ENCODE results near the gene RBPJ. TPM values are rescaled to one million over a fixed set of nuclear protein-coding genes. Genes with fewer than 3 reads are reported as not detected.

RBPJ gene
- total RNA-seq, 1 donor from 2014 or later = 51.4 TPM

DNA sequence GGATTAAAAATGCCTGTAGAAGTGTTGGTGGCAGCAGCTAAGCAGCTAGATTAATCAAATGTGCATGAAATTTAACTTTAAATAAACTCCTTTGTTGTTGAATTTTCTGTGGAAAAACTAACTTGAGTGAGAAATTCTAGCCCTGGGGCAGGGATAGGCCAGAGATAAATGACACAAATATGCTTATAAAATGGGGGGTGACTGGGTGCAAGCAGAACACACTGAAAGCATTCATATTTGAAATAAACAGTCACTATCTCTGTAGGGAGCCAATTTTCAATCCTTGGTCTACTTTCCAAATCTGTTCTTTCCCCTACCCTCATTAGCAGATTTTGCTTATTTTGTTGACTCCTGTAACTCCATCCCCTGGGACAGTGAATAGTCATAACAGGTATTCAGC, 47.9 kb downstream of the RBPJ start:
- Mint-ChIP-seq H3K4me3 (no peak overlapping the region), H3K36me3 (ENCODE audit: low read depth) (peaks cover 20% of the 10 kb centered on the region), H3K27ac (no peak overlapping the region), H3K4me1 (peaks cover 17% of the 10 kb centered on the region), H3K27me3 (no peaks in the 10 kb centered on the region), H3K9me3 (no peaks in the 10 kb centered on the region)
- DNase-seq (no peak), ATAC-seq (ENCODE audit: low read depth) (no peak)
- TF ChIP-seq CTCF (IDR thresholded peaks at IDR 0.05) = no peak
- intact Hi-C loops (cut with micrococcal nuclease) = no loop called here
- ChIA-PET CTCF (no interaction called here), POLR2A (no interaction called here)

DNA sequence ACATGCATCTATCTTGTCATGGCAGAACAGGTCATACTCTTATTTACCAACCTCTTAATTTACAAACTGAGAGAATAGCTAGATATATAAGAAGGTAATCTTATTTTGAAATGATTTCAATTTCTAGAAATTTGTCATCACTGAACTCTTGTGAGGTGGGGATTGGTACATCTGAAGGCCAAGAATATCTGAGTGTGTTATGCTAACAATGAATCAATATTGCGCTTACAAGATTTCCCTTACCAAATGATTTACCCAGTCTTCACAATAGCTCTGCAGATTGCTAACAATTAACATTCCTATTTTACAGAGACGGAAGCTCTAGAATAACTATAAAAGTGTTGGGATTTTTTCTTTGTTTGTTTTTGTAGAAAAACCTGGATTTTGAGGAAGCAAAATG, 48.3 kb downstream of the RBPJ start:
- Mint-ChIP-seq H3K27ac (no peak overlapping the region), H3K36me3 (ENCODE audit: low read depth) (peaks cover 20% of the 10 kb centered on the region), H3K4me3 (no peak overlapping the region), H3K4me1 (peaks cover 17% of the 10 kb centered on the region), H3K9me3 (no peaks in the 10 kb centered on the region), H3K27me3 (no peaks in the 10 kb centered on the region)
- TF ChIP-seq CTCF (IDR thresholded peaks at IDR 0.05) = no peak
- DNase-seq (no peak), ATAC-seq (ENCODE audit: low read depth) (no peak)
- ChIA-PET POLR2A (no interaction called here), CTCF (no interaction called here)
- intact Hi-C loops (cut with micrococcal nuclease) = no loop called here

DNA sequence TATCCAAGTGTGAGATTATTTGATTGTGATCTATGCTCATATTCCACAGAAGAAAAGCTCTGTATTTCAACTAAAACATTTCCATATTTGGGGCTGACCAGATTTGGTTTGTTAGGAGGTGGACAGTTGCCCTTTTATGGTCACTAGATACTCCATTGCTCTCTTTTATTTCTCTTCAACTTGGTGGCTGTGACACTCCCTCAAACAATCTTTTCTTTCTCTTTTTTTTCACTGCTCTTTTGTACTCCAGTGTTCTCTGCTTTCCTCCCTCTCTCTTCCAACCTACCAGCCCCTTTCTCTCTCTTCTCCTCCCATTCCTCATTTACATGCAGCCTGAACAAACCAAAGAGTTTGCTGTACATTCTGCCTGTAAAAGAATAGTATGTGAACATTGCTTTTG, 48.8 kb downstream of the RBPJ start:
- CTCF ChIA-PET = no interaction called here
- H3K4me1 Mint-ChIP-seq = peaks cover 17% of the 10 kb centered on the region
- no peak for ATAC-seq (ENCODE audit: low read depth)

DNA sequence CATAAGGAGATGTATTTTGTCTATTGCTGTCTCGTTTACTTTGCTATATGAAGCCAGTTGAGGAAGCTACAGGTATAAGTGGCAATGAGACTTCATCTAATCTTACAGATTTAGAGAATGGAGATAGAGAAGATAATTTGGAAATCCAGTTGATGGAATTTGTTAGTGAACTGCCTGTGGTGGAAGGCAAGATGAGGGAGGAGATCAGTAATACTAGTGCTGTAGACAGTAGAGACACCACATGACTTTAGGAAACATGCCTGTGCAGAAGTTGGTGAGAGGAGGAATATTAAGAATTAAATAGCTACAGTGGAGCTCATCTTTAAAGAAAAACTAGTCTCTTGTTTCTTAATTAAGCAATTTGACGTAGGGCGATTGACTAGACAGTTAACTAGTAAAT, 51.3 kb downstream of the RBPJ start:
- ChIA-PET CTCF (no interaction called here), POLR2A (no interaction called here)
- DNase-seq (no peak), ATAC-seq (ENCODE audit: low read depth) (no peak)
- Mint-ChIP-seq H3K27ac (no peak overlapping the region), H3K27me3 (no peaks in the 10 kb centered on the region), H3K4me1 (peaks cover 25% of the 10 kb centered on the region), H3K36me3 (ENCODE audit: low read depth) (peaks cover 19% of the 10 kb centered on the region), H3K4me3 (no peak overlapping the region), H3K9me3 (no peaks in the 10 kb centered on the region)
- no peak for TF ChIP-seq CTCF (IDR thresholded peaks at IDR 0.05)
- intact Hi-C loops (cut with micrococcal nuclease) = no loop called here

More for the DNA sequence above, 48.8 kb downstream of the RBPJ start:
- no peak overlapping the region for H3K27ac Mint-ChIP-seq
- POLR2A ChIA-PET = no interaction called here
- no peak for TF ChIP-seq CTCF (IDR thresholded peaks at IDR 0.05)
- H3K27me3 Mint-ChIP-seq = no peaks in the 10 kb centered on the region
- H3K9me3 Mint-ChIP-seq = no peaks in the 10 kb centered on the region
- H3K36me3 Mint-ChIP-seq (ENCODE audit: low read depth) = peaks cover 20% of the 10 kb centered on the region
- DNase-seq = no peak
- intact Hi-C loops (cut with micrococcal nuclease) = no loop called here
- no peak overlapping the region for H3K4me3 Mint-ChIP-seq

DNA sequence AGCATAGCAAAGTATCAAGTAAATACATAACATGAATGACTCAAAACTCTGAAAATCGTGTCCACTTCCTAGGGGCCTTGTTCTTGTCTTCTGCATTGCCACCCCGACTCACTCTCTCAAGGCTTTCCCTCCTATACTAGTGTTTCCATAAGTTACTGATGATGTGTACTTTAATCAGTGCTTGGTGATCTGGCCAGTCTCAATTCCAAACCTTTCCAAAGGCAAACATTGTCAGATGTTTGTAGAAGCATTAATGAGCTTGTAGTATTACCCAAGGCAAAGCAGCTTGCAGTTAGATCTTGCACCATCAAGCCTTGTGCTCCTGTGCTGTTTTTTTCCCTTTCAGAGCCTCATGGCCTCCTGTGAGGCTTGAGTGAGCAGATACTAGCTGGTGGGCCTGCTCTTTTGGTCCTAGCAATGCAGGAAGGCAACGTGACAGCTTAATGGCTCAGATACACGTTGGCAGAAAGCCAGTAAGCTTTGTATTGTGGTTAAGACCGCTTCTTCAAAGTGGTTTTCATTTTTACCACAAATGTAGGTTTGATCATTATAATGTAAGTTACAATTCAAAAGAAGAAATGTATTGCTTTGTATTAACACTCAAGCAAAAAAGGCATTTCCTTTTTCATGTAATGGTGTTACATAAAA, 51.8 kb downstream of the RBPJ start:
- POLR2A ChIA-PET = interaction anchor here (0.6 kb wide), 1 partner anchor 460 kb away, joined by 3 read pairs; no protein-coding TSS in a partner anchor
- Mint-ChIP-seq H3K27me3 (no peaks in the 10 kb centered on the region), H3K9me3 (no peaks in the 10 kb centered on the region), H3K4me3 (no peak overlapping the region), H3K36me3 (ENCODE audit: low read depth) (peaks cover 19% of the 10 kb centered on the region), H3K27ac (no peak overlapping the region), H3K4me1 (peaks cover 30% of the 10 kb centered on the region)
- intact Hi-C loops (cut with micrococcal nuclease) = no loop called here
- no peak for DNase-seq
- ATAC-seq (ENCODE audit: low read depth) = no peak
- TF ChIP-seq CTCF (IDR thresholded peaks at IDR 0.05) = no peak
- CTCF ChIA-PET = no interaction called here
